ENCODE measurements around the gene COL4A1. TPM values are rescaled to one million over a fixed set of nuclear protein-coding genes. Genes with fewer than 3 reads are reported as not detected.

COL4A1 gene
- total and polyA plus RNA-seq, 2 of the 13 experiments (the other 11 are each of a cell fraction or from before 2014, with no cell fraction given), result not detected

GRCh38 chr13:110206996-110207395 lies 100.0 kb downstream of the COL4A1 start (continued):
- TF ChIP-seq HBP1 (CRISPR knock-in tag; IDR thresholded peaks at IDR 0.05; ENCODE audit: low read depth), result no peak

GRCh38 chr13:110206185-110206584 lies 100.8 kb downstream of the COL4A1 start:
- in situ Hi-C loops (cut with HindIII; ENCODE audit: extremely low pct_ligation_motif_present, low pct_unique_long_range_greater_than_20kb) (loop anchor here (25.0 kb wide), 1 partner anchor 606 kb away; no protein-coding TSS in a partner anchor), intact Hi-C loops (cut with micrococcal nuclease; ENCODE audit: unreplicated experiment) (no loop called here)
- Histone ChIP-seq H3K9me3 (ENCODE audit: low read length) (no peaks in the 10 kb centered on the region), H3K27me3 (ENCODE audit: control insufficient read depth in 1 of 2, insufficient read depth in 2 of 2, low read length in 2 of 2) (no peaks in the 10 kb centered on the region; a peak in 1 of 5 replicates), H3K79me2 (ENCODE audit: insufficient read depth, low read length) (no peaks in the 10 kb centered on the region), H2AFZ (ENCODE audit: low read length) (no peak overlapping the region), H3K27ac (ENCODE audit: extremely low read length, insufficient read depth, low read length) (no peak overlapping the region), H3K4me3 (replicated peaks in 1 of 3; ENCODE audit: insufficient read depth in 1 of 3, low read depth in 2 of 3, low read length in 3 of 3) (no peak overlapping the region), H3K4me1 (ENCODE audit: insufficient read depth, low read length) (peaks cover 10% of the 10 kb centered on the region), H4K20me1 (ENCODE audit: insufficient read depth, low read length) (no peaks in the 10 kb centered on the region), H3K9ac (ENCODE audit: insufficient read depth, low read depth, low read length) (no peak overlapping the region), H3K36me3 (replicated peaks in 1 of 2; ENCODE audit: control insufficient read depth in 1 of 2, insufficient read depth in 2 of 2, low read length in 2 of 2) (no peaks in the 10 kb centered on the region), H3K4me2 (ENCODE audit: low read depth, low read length) (0 out of 2 replicates have a peak overlapping the region, but pooled peaks have one; percentile 14)
- no TSS peak for BruUV-seq (replicated peaks)
- ATAC-seq (peak; percentile 99), FAIRE-seq (peak; percentile 55), DNase-seq (ENCODE audit: low spot score) (peak; percentile 45)
- ChIA-PET POLR2A (no interaction called here), CTCF (ENCODE audit: low intra/inter-chr PET ratio, low total read pairs) (no interaction called here)
- WGBS (ENCODE audit: low lambda C conversion rate), result 6% methylated on average over 8 of the region's 8 CpGs
- TF ChIP-seq JARID2 (CRISPR knock-in tag; IDR thresholded peaks at IDR 0.05; ENCODE audit: insufficient replicate concordance) (no peak), MAFF (IDR thresholded peaks at IDR 0.05; ENCODE audit: low read depth, low read length) (no peak), NKX3-1 (CRISPR knock-in tag; IDR thresholded peaks at IDR 0.05) (no peak), CBX5 (CRISPR knock-in tag; IDR thresholded peaks at IDR 0.05; ENCODE audit: borderline replicate concordance) (no peak), SOX6 (IDR thresholded peaks at IDR 0.05) (no peak), SOX6 (CRISPR knock-in tag; IDR thresholded peaks at IDR 0.05) (no peak), LCORL (IDR thresholded peaks at IDR 0.05) (no peak), LCORL (CRISPR knock-in tag; IDR thresholded peaks at IDR 0.05) (no peak), FOXA3 (CRISPR knock-in tag; IDR thresholded peaks at IDR 0.05) (0 out of 2 replicates have a peak, but pooled peaks have one; percentile 13), ARID5B (CRISPR knock-in tag; IDR thresholded peaks at IDR 0.05) (0 out of 2 replicates have a peak, but pooled peaks have one; percentile 19), ZNF577 (CRISPR knock-in tag; IDR thresholded peaks at IDR 0.05; ENCODE audit: borderline replicate concordance, low read depth) (no peak), SP5 (CRISPR knock-in tag; IDR thresholded peaks at IDR 0.05; ENCODE audit: borderline replicate concordance, low read depth) (no peak), EZH2 (conservative IDR thresholded peaks at IDR 0.05; ENCODE audit: low read depth, low read length) (no peak), TMF1 (CRISPR knock-in tag; IDR thresholded peaks at IDR 0.05; ENCODE audit: low read depth) (no peak), ZNF710 (CRISPR knock-in tag; IDR thresholded peaks at IDR 0.05; ENCODE audit: borderline replicate concordance) (no peak), RBFOX2 (IDR thresholded peaks at IDR 0.05; ENCODE audit: low read depth, low read length) (no peak)
